ENCODE results near the gene PRMT7.

The PRMT7 gene

GRCh38 chr16:68381363-68381724 is 70.5 kb downstream of the PRMT7 start:
- Histone ChIP-seq H3K27ac (no peak overlapping the region), H3K4me3 (no peak overlapping the region)

- Histone ChIP-seq H3K4me3 (no peak overlapping the region), H3K27ac (peak overlapping the region in 1 of 21 experiments; percentile 14)
These were observed 71.5 kb downstream of the PRMT7 start for GRCh38 chr16:68382296-68382718.

GRCh38 chr16:68383858-68384257 is 73.0 kb downstream of the PRMT7 start:
- no peak overlapping the region for H3K27ac ChIP-seq
- H3K4me3 ChIP-seq = no peak overlapping the region

GRCh38 chr16:68384288-68385161 is 73.7 kb downstream of the PRMT7 start:
- Histone ChIP-seq H3K4me3 (no peak overlapping the region), H3K27ac (no peak overlapping the region)

- H3K27ac ChIP-seq = no peak overlapping the region
- no peak overlapping the region for H3K4me3 ChIP-seq
These were observed 74.6 kb downstream of the PRMT7 start for GRCh38 chr16:68385371-68385770.

GRCh38 chr16:68386628-68387027 is 75.8 kb downstream of the PRMT7 start:
- no peak overlapping the region for H3K27ac ChIP-seq

GRCh38 chr16:68387301-68387700 is 76.5 kb downstream of the PRMT7 start:
- H3K4me3 ChIP-seq = no peak overlapping the region
- H3K27ac ChIP-seq = no peak overlapping the region

More at GRCh38 chr16:68386628-68387027, 75.8 kb downstream of the PRMT7 start:
- H3K4me3 ChIP-seq = no peak overlapping the region

GRCh38 chr16:68388124-68388523 is 77.3 kb downstream of the PRMT7 start:
- H3K27ac ChIP-seq = no peak overlapping the region
- no peak overlapping the region for H3K4me3 ChIP-seq

- Histone ChIP-seq H3K27ac (no peak overlapping the region), H3K4me3 (no peak overlapping the region)
These were observed 78.2 kb downstream of the PRMT7 start for GRCh38 chr16:68389006-68389405.

GRCh38 chr16:68389750-68390371 is 79.0 kb downstream of the PRMT7 start:
- H3K4me3 ChIP-seq = no peak overlapping the region
- H3K27ac ChIP-seq = no peak overlapping the region

- H3K4me3 ChIP-seq = no peak overlapping the region
- H3K27ac ChIP-seq = no peak overlapping the region
These were observed 82.5 kb downstream of the PRMT7 start for GRCh38 chr16:68393333-68393732.

- H3K4me3 ChIP-seq = no peak overlapping the region
- H3K27ac ChIP-seq = no peak overlapping the region
These were observed 84.5 kb downstream of the PRMT7 start for GRCh38 chr16:68395167-68395786.

- Histone ChIP-seq H3K4me3 (no peak overlapping the region), H3K27ac (no peak overlapping the region)
These were observed 85.0 kb downstream of the PRMT7 start for GRCh38 chr16:68395815-68396214.

- Histone ChIP-seq H3K27ac (no peak overlapping the region), H3K4me3 (no peak overlapping the region)
These were observed 85.7 kb downstream of the PRMT7 start for GRCh38 chr16:68396481-68396880.

- Histone ChIP-seq H3K27ac (no peak overlapping the region), H3K4me3 (no peak overlapping the region)
These were observed 86.9 kb downstream of the PRMT7 start for GRCh38 chr16:68397710-68398201.

GRCh38 chr16:68399456-68399855 is 88.6 kb downstream of the PRMT7 start:
- H3K27ac ChIP-seq = no peak overlapping the region

GRCh38 chr16:68400083-68400923 is 89.5 kb downstream of the PRMT7 start:
- Histone ChIP-seq H3K4me3 (no peak overlapping the region), H3K27ac (no peak overlapping the region)

More at GRCh38 chr16:68399456-68399855, 88.6 kb downstream of the PRMT7 start:
- no peak overlapping the region for H3K4me3 ChIP-seq

GRCh38 chr16:68400924-68401460 is 90.2 kb downstream of the PRMT7 start:
- no peak overlapping the region for H3K27ac ChIP-seq
- H3K4me3 ChIP-seq = no peak overlapping the region
